Tibial nerve (tissue), 4 donors: ENCODE results near the gene NFASC. TPM values are rescaled to one million over a fixed set of nuclear protein-coding genes. Genes with fewer than 3 reads are reported as not detected.
A peak's percentile ranks its signal among the peaks of the same experiment; 100 is the strongest.

ENCODE experiments used
- DNase-seq, 2 donors: peaks; one replicate each; pipeline ENCODE4 v3.0.0-alpha.2; 2019; ENCODE audit warnings: low spot score in 2 of 2
- H3K27ac ChIP-seq, 4 donors: fragments of 200-600 bp; sonication (generic) in 3 of 4; one replicate each; pipeline ENCODE4 v1.5.1; 2017 to 2019; ENCODE audit warnings: mild to moderate bottlenecking in 1 of 4
- H3K27me3 ChIP-seq, 2 donors: fragments of 200-600 bp; sonication (generic) in 1 of 2; one replicate each; pipeline versions ENCODE4 v1.5.1 to v1.6.0; 2017 to 2019
- H3K36me3 ChIP-seq, 3 donors: fragments of 200-600 bp; sonication (generic); one replicate each; pipeline ENCODE4 v1.5.1; 2018 to 2019
- H3K4me1 ChIP-seq, 4 donors: fragments of 200-600 bp; sonication (generic) in 3 of 4; one replicate each; pipeline ENCODE4 v1.5.1; 2017 to 2019
- H3K4me3 ChIP-seq, 4 donors: fragments of 200-600 bp; sonication (generic) in 3 of 4; one replicate each; pipeline ENCODE4 v1.5.1; 2017 to 2019; ENCODE audit warnings: mild to moderate bottlenecking in 1 of 4, moderate library complexity in 1 of 4
- H3K9me3 ChIP-seq, 4 donors: fragments of 200-600 bp; sonication (generic) in 3 of 4; one replicate each; pipeline ENCODE4 v1.5.1; 2017 to 2019
- EP300 ChIP-seq, 2 donors: sonication (generic); formaldehyde crosslinking; IDR thresholded peaks; one replicate each; pipeline ENCODE4 v1.6.1; 2017; ENCODE audit warnings: antibody characterized with exemption in 2 of 2, mild to moderate bottlenecking in 1 of 2
- POLR2A ChIP-seq, 2 donors: fragments of 450-650 bp; IDR thresholded peaks; one replicate each; pipeline ENCODE4 v1.6.1; 2017; ENCODE audit warnings: antibody characterized with exemption in 2 of 2, mild to moderate bottlenecking in 2 of 2, moderate library complexity in 2 of 2
- WGBS, 2 donors: methylation state at CpG; one replicate each; pipeline ENCODE4 v1.1.5; 2018; 5-methylcytosine and 5-hydroxymethylcytosine counted together
- total RNA-seq, 4 donors: library from RNA; depleted of rRNA; stranded (reverse); fragments of >200 nt; gene quantifications; one replicate each; pipeline ENCODE4 v1.1.0, GENCODE V29; 2016
- TF ChIP-seq, protein P1 (sequence below), 5 experiments: fragments of 200-600 bp in 3 of 5; fragments of 450-650 bp in 2 of 5; sonication (generic) in 3 of 5; IDR thresholded peaks; one replicate each; pipeline ENCODE4 v1.5.1; 2016 to 2019; ENCODE audit warnings: antibody characterized with exemption in 5 of 5, mild to moderate bottlenecking in 3 of 5, moderate library complexity in 2 of 5

The NFASC gene
- total RNA-seq, 4 donors from 2014 or later, result 69.9 to 112 (median 94.0) TPM

DNA sequence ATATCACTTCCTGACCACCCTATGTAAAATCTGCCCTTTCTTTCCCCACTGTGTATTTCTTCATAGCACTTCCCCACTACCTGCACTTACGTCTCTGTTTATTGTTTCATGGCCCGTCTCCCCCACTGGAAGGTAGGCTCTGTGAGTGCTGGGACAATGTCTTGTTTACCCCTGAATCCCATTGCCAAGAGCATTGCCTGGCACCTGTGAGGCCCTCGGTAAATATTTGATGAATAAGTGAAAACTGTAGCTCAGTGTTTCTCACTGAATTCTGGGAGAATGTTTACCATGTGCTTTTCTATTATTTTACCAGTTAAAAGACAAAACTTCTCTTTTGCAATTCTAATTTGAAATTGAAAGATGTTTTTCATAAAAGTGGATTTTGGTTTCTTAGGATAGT lies 11.8 kb downstream of the NFASC start:
- Histone ChIP-seq H3K27me3 (no peaks in the 10 kb centered on the region), H3K9me3 (no peaks in the 10 kb centered on the region), H3K27ac (peak overlapping the region in 2 of 4 donors; percentile 19 to 81), H3K36me3 (no peaks in the 10 kb centered on the region), H3K4me3 (no peak overlapping the region), H3K4me1 (peaks cover 0 to 63% (median 19%) of the 10 kb centered on the region in 4 donors)
- TF ChIP-seq EP300 (IDR thresholded peaks at IDR 0.05) (no peak), POLR2A (IDR thresholded peaks at IDR 0.05) (no peak)
- TF ChIP-seq, protein P1, sequence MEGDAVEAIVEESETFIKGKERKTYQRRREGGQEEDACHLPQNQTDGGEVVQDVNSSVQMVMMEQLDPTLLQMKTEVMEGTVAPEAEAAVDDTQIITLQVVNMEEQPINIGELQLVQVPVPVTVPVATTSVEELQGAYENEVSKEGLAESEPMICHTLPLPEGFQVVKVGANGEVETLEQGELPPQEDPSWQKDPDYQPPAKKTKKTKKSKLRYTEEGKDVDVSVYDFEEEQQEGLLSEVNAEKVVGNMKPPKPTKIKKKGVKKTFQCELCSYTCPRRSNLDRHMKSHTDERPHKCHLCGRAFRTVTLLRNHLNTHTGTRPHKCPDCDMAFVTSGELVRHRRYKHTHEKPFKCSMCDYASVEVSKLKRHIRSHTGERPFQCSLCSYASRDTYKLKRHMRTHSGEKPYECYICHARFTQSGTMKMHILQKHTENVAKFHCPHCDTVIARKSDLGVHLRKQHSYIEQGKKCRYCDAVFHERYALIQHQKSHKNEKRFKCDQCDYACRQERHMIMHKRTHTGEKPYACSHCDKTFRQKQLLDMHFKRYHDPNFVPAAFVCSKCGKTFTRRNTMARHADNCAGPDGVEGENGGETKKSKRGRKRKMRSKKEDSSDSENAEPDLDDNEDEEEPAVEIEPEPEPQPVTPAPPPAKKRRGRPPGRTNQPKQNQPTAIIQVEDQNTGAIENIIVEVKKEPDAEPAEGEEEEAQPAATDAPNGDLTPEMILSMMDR (IDR thresholded peaks at IDR 0.05), result no peak
- DNase-seq, result no peak
- WGBS, 2 donors, result 85 to 88% methylated on average over 3 of the region's 3 CpGs

DNA sequence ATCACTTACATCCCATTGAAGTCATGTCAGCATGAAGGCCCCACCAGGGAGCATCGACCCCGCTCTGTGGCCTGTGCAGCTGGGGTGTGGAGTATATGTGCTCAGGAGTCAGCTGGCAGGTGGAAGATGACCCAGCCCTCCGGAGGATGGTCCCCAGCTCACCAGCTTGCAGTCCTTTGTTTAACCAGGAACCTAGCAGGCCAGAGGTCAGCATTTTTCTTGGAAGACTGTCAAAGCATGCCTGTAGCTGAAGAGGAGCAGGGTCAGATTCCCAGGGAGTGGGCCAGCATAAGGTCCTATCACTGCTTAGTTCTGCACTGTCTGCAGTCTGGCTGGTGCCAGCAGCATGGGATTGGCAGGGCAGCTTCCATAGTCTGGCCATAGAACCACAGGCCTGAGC lies 12.7 kb downstream of the NFASC start:
- peak overlapping the region in 2 of 4 donors; percentile 19 to 81 for H3K27ac ChIP-seq
- no peaks in the 10 kb centered on the region for H3K9me3 ChIP-seq
- no peaks in the 10 kb centered on the region for H3K36me3 ChIP-seq
- H3K4me3 ChIP-seq, result no peak overlapping the region
- no peak for DNase-seq
- H3K27me3 ChIP-seq, result no peaks in the 10 kb centered on the region
- WGBS, 2 donors, result 60% methylated on average over 1 to 3 of the region's 3 CpGs
- TF ChIP-seq, protein P1 (IDR thresholded peaks at IDR 0.05), result no peak
- TF ChIP-seq EP300 (IDR thresholded peaks at IDR 0.05), result no peak
- no peak for TF ChIP-seq POLR2A (IDR thresholded peaks at IDR 0.05)
- H3K4me1 ChIP-seq, result peaks cover 0 to 63% (median 19%) of the 10 kb centered on the region in 4 donors

DNA sequence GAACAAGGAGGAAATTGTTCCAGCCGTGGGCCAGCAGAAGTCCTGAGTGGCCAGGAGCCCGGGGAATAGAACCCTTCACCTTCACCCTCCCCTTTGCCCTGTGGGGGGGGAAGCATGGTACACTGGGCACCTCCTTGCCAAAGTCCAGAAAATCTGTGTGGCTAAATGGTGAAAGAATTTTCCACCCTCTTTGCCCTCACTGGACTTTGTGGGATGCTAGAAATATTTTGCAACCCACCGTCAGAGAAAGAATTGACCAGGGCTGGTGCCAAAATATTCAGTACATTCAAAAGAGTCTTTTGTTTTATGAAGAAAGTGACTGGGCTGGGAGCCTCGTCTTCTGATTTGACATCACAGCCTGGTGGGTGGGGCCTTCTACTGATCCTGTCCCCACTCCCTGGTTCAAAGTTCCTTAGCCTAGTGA lies 14.6 kb downstream of the NFASC start:
- peak; percentile 49 to 68 for DNase-seq
- peak in 1 of 2 donors; percentile 69 for TF ChIP-seq EP300 (IDR thresholded peaks at IDR 0.05)
- TF ChIP-seq, protein P1 (IDR thresholded peaks at IDR 0.05), result no peak
- Histone ChIP-seq H3K4me3 (no peak overlapping the region), H3K9me3 (no peaks in the 10 kb centered on the region), H3K27ac (peak overlapping the region; percentile 55 to 81 (median 66)), H3K27me3 (no peaks in the 10 kb centered on the region), H3K36me3 (no peaks in the 10 kb centered on the region), H3K4me1 (peaks cover 0 to 48% (median 18%) of the 10 kb centered on the region in 4 donors)
- WGBS, 2 donors, result 10 to 13% methylated on average over 4 of the region's 4 CpGs

DNA sequence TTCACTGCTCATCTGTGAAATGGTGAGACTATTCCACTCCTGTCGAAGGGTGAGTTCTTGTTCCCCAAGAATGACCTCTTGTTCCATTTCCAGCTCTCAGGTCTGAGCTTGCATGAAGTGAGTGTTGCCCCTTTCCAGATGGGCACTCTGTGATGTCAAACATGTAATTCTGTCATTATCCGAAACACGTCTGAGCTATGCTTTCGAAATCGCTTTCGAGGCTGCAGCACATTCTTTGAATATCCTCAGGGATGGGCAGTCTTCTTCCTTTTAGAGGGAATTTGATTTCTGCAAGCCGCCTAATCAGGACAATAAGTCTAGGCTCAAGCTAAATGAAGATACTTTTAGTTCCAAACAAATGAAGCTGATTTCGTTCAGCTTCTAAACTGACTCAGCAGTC lies 15.1 kb downstream of the NFASC start:
- peak in 1 of 2 donors; percentile 22 for DNase-seq
- H3K36me3 ChIP-seq, result no peaks in the 10 kb centered on the region
- peaks cover 0 to 48% (median 18%) of the 10 kb centered on the region in 4 donors for H3K4me1 ChIP-seq
- H3K4me3 ChIP-seq, result peak overlapping the region in 1 of 4 donors; percentile 14
- TF ChIP-seq, protein P1 (IDR thresholded peaks at IDR 0.05), result no peak
- no peak for TF ChIP-seq POLR2A (IDR thresholded peaks at IDR 0.05)
- TF ChIP-seq EP300 (IDR thresholded peaks at IDR 0.05), result peak; percentile 36 to 63
- H3K27ac ChIP-seq, result peak overlapping the region; percentile 55 to 81 (median 66)
- 27 to 38% methylated on average over 8 of the region's 8 CpGs for WGBS, 2 donors
- H3K9me3 ChIP-seq, result no peaks in the 10 kb centered on the region
- H3K27me3 ChIP-seq, result no peaks in the 10 kb centered on the region

DNA sequence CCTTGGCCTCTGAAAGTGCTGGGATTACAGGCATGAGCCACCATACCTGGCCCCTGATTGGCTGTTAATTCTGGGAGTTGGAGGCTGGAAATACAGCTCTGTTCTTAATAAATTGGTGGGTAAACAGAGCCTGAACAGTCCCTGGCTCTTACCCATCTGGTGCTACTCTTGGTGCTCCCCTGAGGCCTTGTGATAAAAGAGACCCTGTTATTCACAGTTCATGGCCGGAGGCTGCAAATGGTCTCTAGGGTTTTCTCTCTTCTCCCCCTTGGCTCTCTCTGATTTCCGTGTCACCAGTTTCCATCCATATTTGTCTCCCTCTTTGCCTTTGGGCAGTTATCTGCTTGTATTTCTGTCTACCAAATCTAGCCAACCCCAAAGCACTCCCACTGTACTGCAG lies 17.2 kb downstream of the NFASC start:
- 63 to 76% methylated on average over 2 of the region's 2 CpGs for WGBS, 2 donors
- H3K9me3 ChIP-seq, result no peaks in the 10 kb centered on the region
- peak overlapping the region in 3 of 4 donors; percentile 26 to 81 (median 74) for H3K27ac ChIP-seq
- H3K4me3 ChIP-seq, result no peak overlapping the region
- peaks cover 0 to 48% (median 18%) of the 10 kb centered on the region in 4 donors for H3K4me1 ChIP-seq
- TF ChIP-seq EP300 (IDR thresholded peaks at IDR 0.05), result no peak
- TF ChIP-seq, protein P1 (IDR thresholded peaks at IDR 0.05), result no peak
- no peak for TF ChIP-seq POLR2A (IDR thresholded peaks at IDR 0.05)
- no peak for DNase-seq
- no peaks in the 10 kb centered on the region for H3K36me3 ChIP-seq
- no peaks in the 10 kb centered on the region for H3K27me3 ChIP-seq
